Activated CD4-positive, alpha-beta T cell treated with anti-CD3 and anti-CD28 coated beads, Interleukin-10, Interleukin-2, amounts not matched to agents 100 ng/mL and 50 ng/mL, durations not matched to agents 16 hours and 8 hours (primary cell): ENCODE results near the gene RNF8.
"Not testable (repeated sequence)": the region's sequence is repeated elsewhere in the genome, so short reads cannot be mapped to it uniquely, and the experiment has no call there.

Experiments used
- DNase-seq: peaks from one replicate; pipeline ENCODE4 v3.0.0-alpha.2; 2020

RNF8 gene

GRCh38 chr6:37321516-37322415 is 32.0 kb upstream of the RNF8 start:
- DNase-seq = no peak

GRCh38 chr6:37323580-37323979 is 30.2 kb upstream of the RNF8 start:
- no peak for DNase-seq

GRCh38 chr6:37324131-37325033 is 29.4 kb upstream of the RNF8 start:
- DNase-seq = peak; percentile 73

- not testable (repeated sequence) for DNase-seq
Observed at GRCh38 chr6:37330345-37330744, 23.4 kb upstream of the RNF8 start.

GRCh38 chr6:37331047-37331446 is 22.7 kb upstream of the RNF8 start:
- DNase-seq = no peak

- peak; percentile 40 for DNase-seq
Observed at GRCh38 chr6:37332894-37333293, 20.9 kb upstream of the RNF8 start.

- no peak for DNase-seq
Observed at GRCh38 chr6:37334047-37334446, 19.7 kb upstream of the RNF8 start.

- DNase-seq = not testable (repeated sequence)
Observed at GRCh38 chr6:37338317-37338716, 15.5 kb upstream of the RNF8 start.

- DNase-seq = no peak
Observed at GRCh38 chr6:37338745-37339255, 15.0 kb upstream of the RNF8 start.

- DNase-seq = no peak
Observed at GRCh38 chr6:37339741-37340638, 13.8 kb upstream of the RNF8 start.

- DNase-seq = no peak
Observed at GRCh38 chr6:37340639-37340943, 13.2 kb upstream of the RNF8 start.

GRCh38 chr6:37343248-37343647 is 10.5 kb upstream of the RNF8 start:
- no peak for DNase-seq

- DNase-seq = no peak
Observed at GRCh38 chr6:37344308-37344707, 9.5 kb upstream of the RNF8 start.

GRCh38 chr6:37345804-37346203 is 8.0 kb upstream of the RNF8 start:
- not testable (repeated sequence) for DNase-seq

GRCh38 chr6:37347177-37347576 is 6.6 kb upstream of the RNF8 start:
- DNase-seq = no peak

- DNase-seq = no peak
Observed at GRCh38 chr6:37347670-37348111, 6.1 kb upstream of the RNF8 start.

- DNase-seq = no peak
Observed at GRCh38 chr6:37351027-37351426, 2.8 kb upstream of the RNF8 start.

GRCh38 chr6:37352384-37352783 is 1.4 kb upstream of the RNF8 start:
- DNase-seq = no peak

- peak; percentile 18 for DNase-seq
Observed at GRCh38 chr6:37354526-37355384, 972 bp downstream of the RNF8 start.

GRCh38 chr6:37357288-37357687 is 3.5 kb downstream of the RNF8 start:
- DNase-seq = no peak

GRCh38 chr6:37357860-37358259 is 4.1 kb downstream of the RNF8 start:
- no peak for DNase-seq

GRCh38 chr6:37359039-37359438 is 5.3 kb downstream of the RNF8 start:
- no peak for DNase-seq
